Measurements from ENCODE around the gene SULT1A2.

Gene SULT1A2

DNA sequence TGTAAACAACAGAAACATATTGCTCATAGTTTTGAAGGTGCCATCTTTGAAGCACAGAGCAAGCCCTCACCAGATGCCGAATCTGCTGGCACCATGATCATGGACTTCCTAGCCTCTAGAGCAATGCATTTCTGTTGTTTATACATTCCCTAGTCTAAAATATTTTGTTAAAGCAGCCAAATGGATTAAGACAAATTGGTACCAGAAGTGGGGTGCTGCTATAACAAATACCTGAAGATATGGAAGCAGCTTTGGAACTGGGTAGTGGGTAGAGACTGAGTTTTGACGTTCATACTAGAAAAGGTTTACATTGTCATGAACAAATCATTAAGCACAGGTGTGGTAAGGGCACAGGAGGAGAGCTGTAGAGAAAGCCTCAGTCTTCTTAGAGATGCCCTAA lies 29.6 kb downstream of the SULT1A2 start:
- TF ChIP-seq FOXM1 (IDR thresholded peaks at IDR 0.05; ENCODE audit: borderline replicate concordance, low read depth) (no peak), CREB1 (IDR thresholded peaks at IDR 0.05; ENCODE audit: low read depth) (no peak), USF1 (IDR thresholded peaks at IDR 0.05) (no peak), YY1 (IDR thresholded peaks at IDR 0.05; ENCODE audit: low read depth) (no peak), TAF1 (IDR thresholded peaks at IDR 0.05; ENCODE audit: low read depth) (no peak), NFIC (IDR thresholded peaks at IDR 0.05) (no peak), CEBPB (IDR thresholded peaks at IDR 0.05) (no peak), ZBTB7A (IDR thresholded peaks at IDR 0.05; ENCODE audit: low read depth) (no peak), EGR1 (IDR thresholded peaks at IDR 0.05) (no peak), TCF12 (IDR thresholded peaks at IDR 0.05; ENCODE audit: low read depth) (no peak), EP300 (IDR thresholded peaks at IDR 0.05; ENCODE audit: borderline replicate concordance) (no peak)
- TF ChIP-seq, protein P1, sequence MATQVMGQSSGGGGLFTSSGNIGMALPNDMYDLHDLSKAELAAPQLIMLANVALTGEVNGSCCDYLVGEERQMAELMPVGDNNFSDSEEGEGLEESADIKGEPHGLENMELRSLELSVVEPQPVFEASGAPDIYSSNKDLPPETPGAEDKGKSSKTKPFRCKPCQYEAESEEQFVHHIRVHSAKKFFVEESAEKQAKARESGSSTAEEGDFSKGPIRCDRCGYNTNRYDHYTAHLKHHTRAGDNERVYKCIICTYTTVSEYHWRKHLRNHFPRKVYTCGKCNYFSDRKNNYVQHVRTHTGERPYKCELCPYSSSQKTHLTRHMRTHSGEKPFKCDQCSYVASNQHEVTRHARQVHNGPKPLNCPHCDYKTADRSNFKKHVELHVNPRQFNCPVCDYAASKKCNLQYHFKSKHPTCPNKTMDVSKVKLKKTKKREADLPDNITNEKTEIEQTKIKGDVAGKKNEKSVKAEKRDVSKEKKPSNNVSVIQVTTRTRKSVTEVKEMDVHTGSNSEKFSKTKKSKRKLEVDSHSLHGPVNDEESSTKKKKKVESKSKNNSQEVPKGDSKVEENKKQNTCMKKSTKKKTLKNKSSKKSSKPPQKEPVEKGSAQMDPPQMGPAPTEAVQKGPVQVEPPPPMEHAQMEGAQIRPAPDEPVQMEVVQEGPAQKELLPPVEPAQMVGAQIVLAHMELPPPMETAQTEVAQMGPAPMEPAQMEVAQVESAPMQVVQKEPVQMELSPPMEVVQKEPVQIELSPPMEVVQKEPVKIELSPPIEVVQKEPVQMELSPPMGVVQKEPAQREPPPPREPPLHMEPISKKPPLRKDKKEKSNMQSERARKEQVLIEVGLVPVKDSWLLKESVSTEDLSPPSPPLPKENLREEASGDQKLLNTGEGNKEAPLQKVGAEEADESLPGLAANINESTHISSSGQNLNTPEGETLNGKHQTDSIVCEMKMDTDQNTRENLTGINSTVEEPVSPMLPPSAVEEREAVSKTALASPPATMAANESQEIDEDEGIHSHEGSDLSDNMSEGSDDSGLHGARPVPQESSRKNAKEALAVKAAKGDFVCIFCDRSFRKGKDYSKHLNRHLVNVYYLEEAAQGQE (IDR thresholded peaks at IDR 0.05; ENCODE audit: low read depth), result no peak

DNA sequence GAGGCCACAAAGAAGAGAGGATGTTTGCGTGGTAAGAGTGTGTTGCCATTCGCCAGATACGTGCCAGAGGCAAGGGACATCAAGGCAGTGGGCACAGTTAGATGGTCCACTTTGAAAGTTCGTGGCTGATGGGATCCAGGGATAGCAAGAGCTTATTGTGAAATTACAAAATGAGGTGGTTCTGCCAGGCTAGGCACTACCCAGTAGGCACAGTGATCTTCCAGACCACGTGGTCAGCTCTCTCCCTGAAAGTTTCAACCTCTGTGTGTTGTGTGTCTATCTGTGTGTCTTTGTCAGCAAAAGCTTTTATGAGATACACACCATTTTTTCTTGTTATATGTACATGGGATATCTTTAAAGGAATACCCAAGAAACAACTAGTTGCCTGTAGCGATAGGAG lies 33.6 kb downstream of the SULT1A2 start:
- TF ChIP-seq TEAD4 (IDR thresholded peaks at IDR 0.05) (no peak), TCF12 (IDR thresholded peaks at IDR 0.05; ENCODE audit: low read depth) (no peak), TAF1 (IDR thresholded peaks at IDR 0.05; ENCODE audit: low read depth) (no peak), CREB1 (IDR thresholded peaks at IDR 0.05; ENCODE audit: low read depth) (no peak), ZBTB7A (IDR thresholded peaks at IDR 0.05; ENCODE audit: low read depth) (no peak), USF1 (IDR thresholded peaks at IDR 0.05) (no peak), CEBPB (IDR thresholded peaks at IDR 0.05) (no peak), FOXM1 (IDR thresholded peaks at IDR 0.05; ENCODE audit: borderline replicate concordance, low read depth) (no peak), EGR1 (IDR thresholded peaks at IDR 0.05) (no peak)
- TF ChIP-seq, protein P1 (IDR thresholded peaks at IDR 0.05; ENCODE audit: low read depth), result no peak

- no peak for TF ChIP-seq ZBTB7A (IDR thresholded peaks at IDR 0.05; ENCODE audit: low read depth)
Observed at GRCh38 chr16:28562199-28562598, 34.7 kb downstream of the SULT1A2 start.

DNA sequence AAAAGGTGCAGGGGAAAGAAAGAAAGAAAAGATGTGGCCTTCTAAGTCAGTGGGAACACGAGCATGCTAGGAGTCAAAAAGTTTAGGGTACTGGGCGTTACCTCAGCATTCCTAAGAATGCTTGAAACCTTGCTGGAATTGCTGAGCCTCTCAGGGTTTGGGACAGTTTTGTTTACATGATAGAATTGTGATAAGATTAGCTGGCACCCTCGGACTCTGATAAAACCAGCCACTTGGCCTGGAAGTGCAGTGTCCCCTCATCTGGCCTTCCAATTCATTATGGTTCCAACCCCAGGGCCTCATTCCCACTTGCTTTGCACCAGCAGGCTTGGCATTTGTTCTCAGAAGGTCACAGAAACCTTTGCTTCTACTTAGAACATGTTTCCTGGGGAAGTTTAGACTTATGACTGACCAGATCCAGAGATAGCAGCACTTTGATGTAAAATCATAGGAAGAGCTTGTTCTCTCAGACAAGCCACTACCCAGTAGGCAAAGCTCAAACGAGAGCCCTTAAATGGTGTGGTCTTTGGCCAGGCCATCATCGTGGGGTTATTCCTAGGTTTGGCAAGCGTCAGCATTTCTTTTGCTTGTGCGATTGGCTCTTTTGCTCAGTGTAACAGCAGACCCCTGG lies 35.2 kb downstream of the SULT1A2 start:
- no peak for TF ChIP-seq ZBTB7A (IDR thresholded peaks at IDR 0.05; ENCODE audit: low read depth)
- TF ChIP-seq NFIC (IDR thresholded peaks at IDR 0.05), result no peak
- TF ChIP-seq EP300 (IDR thresholded peaks at IDR 0.05; ENCODE audit: borderline replicate concordance), result no peak
- TF ChIP-seq EGR1 (IDR thresholded peaks at IDR 0.05), result no peak
- TF ChIP-seq, protein P1 (IDR thresholded peaks at IDR 0.05; ENCODE audit: low read depth), result no peak
- no peak for TF ChIP-seq RAD21 (IDR thresholded peaks at IDR 0.05; ENCODE audit: low read depth)
- TF ChIP-seq TEAD4 (IDR thresholded peaks at IDR 0.05), result no peak
- no peak for TF ChIP-seq YY1 (IDR thresholded peaks at IDR 0.05; ENCODE audit: low read depth)

- TF ChIP-seq NFIC (IDR thresholded peaks at IDR 0.05), result no peak
- no peak for TF ChIP-seq TCF12 (IDR thresholded peaks at IDR 0.05; ENCODE audit: low read depth)
- no peak for TF ChIP-seq CREB1 (IDR thresholded peaks at IDR 0.05; ENCODE audit: low read depth)
Observed at GRCh38 chr16:28558456-28558855, 38.4 kb downstream of the SULT1A2 start.

GRCh38 chr16:28556914-28557320 lies 39.9 kb downstream of the SULT1A2 start:
- TF ChIP-seq CEBPB (IDR thresholded peaks at IDR 0.05) (no peak), YY1 (IDR thresholded peaks at IDR 0.05; ENCODE audit: low read depth) (no peak), TCF12 (IDR thresholded peaks at IDR 0.05; ENCODE audit: low read depth) (no peak)

Measured in Ishikawa (cell line).